ENCODE data around the gene TENM4. TPM values are rescaled to one million over a fixed set of nuclear protein-coding genes. Genes with fewer than 3 reads are reported as not detected.

The TENM4 gene
- total and polyA plus RNA-seq, 2 of the 8 experiments (the other 6 are each of a cell fraction or from before 2014, with no cell fraction given), result 3.5 to 7.2 TPM

DNA sequence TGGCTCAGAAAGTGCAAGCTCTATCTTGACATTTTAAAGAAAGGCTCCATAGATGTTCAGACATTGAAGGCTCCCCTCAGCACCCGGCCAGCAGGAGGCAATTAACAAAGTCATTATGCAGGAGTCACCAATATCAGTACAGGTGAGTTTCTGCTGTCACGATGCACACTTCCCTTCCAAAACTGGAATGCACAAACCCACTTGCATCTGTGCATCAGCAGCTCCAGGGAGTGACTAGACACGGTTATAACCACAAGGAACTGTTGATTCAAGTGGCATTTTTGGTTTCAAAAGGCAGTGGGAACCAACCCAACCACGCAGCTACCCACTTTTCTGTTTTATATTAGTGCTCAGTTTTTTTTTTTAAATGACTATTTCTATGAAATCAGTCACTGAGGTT lies 572.3 kb downstream of the TENM4 start:
- no peaks in the 10 kb centered on the region for H3K36me3 ChIP-seq (ENCODE audit: control insufficient read depth in 2 of 4, insufficient read depth in 4 of 4, low read length in 3 of 4)
- no peak overlapping the region for H3K23ac ChIP-seq (ENCODE audit: insufficient read length)
- no peak overlapping the region for H3K9ac ChIP-seq (replicated peaks in 1 of 4; ENCODE audit: extremely low read depth in 1 of 4, low read depth in 3 of 4, low read length in 3 of 4)
- no peak overlapping the region for H3K56ac ChIP-seq (replicated peaks; ENCODE audit: insufficient read length, low read depth, low read length)
- peak overlapping the region in 1 of 2 experiments; percentile 36; a peak in 2 of 4 replicates for H3K4me2 ChIP-seq (ENCODE audit: insufficient read depth in 1 of 2, low read depth in 2 of 2, low read length in 2 of 2)
- H3K4ac ChIP-seq (replicated peaks; ENCODE audit: insufficient read length, low read depth, low read length), result no peak overlapping the region
- no peaks in the 10 kb centered on the region for H3K23me2 ChIP-seq (ENCODE audit: low read depth, low read length)
- no peaks in the 10 kb centered on the region for H3K79me2 ChIP-seq (ENCODE audit: control insufficient read depth in 1 of 2, insufficient read depth in 2 of 2, low read length in 2 of 2)
- no peak overlapping the region for H4K5ac ChIP-seq (ENCODE audit: insufficient read length, low read depth, low read length)
- no peak overlapping the region for H2BK12ac ChIP-seq (ENCODE audit: low read depth, low read length)
- no peak overlapping the region for H2BK120ac ChIP-seq (replicated peaks; ENCODE audit: low read depth, low read length)
- H3K9me3 ChIP-seq (ENCODE audit: insufficient read depth in 2 of 2, low read depth in 1 of 2, low read length in 1 of 2), result no peaks in the 10 kb centered on the region
- 0 out of 2 replicates have a peak overlapping the region, but pooled peaks have one; percentile 17 for H2BK20ac ChIP-seq (ENCODE audit: low read length)
- peaks cover 0 to 25% (median 17%) of the 10 kb centered on the region in 4 experiments; a peak in 6 of 7 replicates for H3K4me1 ChIP-seq (replicated peaks in 1 of 4; ENCODE audit: control insufficient read depth in 3 of 4, insufficient read depth in 4 of 4, low read length in 3 of 4)
- POLR2A ChIA-PET (ENCODE audit: partially characterized antibody), result no interaction called here
- DNase-seq (ENCODE audit: low read depth in 1 of 2, low spot score in 2 of 2), result no peak
- H3K14ac ChIP-seq (ENCODE audit: insufficient read length), result no peak overlapping the region
- no peaks in the 10 kb centered on the region for H3K79me1 ChIP-seq (ENCODE audit: low read depth, low read length)
- no peaks in the 10 kb centered on the region for H3K27me3 ChIP-seq (replicated peaks in 1 of 4; ENCODE audit: control insufficient read depth in 3 of 4, extremely low read depth in 1 of 4, insufficient read depth in 3 of 4, low read length in 3 of 4)
- peak overlapping the region; percentile 86 for H4K91ac ChIP-seq (replicated peaks; ENCODE audit: insufficient read length, low read length)
- H2AFZ ChIP-seq (ENCODE audit: low read length), result no peak overlapping the region; the same call in 1 of the 2 replicates
- no peak overlapping the region for H3K18ac ChIP-seq (ENCODE audit: extremely low read depth, low read length)
- H4K8ac ChIP-seq (ENCODE audit: extremely low read depth, insufficient read depth, low read length), result no peak overlapping the region
- CTCF ChIA-PET (ENCODE audit: partially characterized antibody), result interaction anchor here (0.6 to 2.0 kb wide), 9 partner anchors 9 to 304 kb away, joined by 3 to 6 read pairs (median 4); no protein-coding TSS in a partner anchor
- H2BK5ac ChIP-seq (ENCODE audit: low read depth, low read length), result peak overlapping the region; percentile 13; the same call in 1 of the 2 replicates
- H2BK15ac ChIP-seq (ENCODE audit: low read length), result no peak overlapping the region
- FAIRE-seq, result no peak
- H4K20me1 ChIP-seq (replicated peaks in 1 of 2; ENCODE audit: control insufficient read depth in 1 of 2, insufficient read depth in 2 of 2, low read length in 2 of 2), result no peaks in the 10 kb centered on the region
- H3K27ac ChIP-seq (ENCODE audit: low read depth, low read length), result no peak overlapping the region
- no peak overlapping the region for H2AK5ac ChIP-seq (ENCODE audit: low read depth, low read length)
- 56% methylated on average over 4 of the region's 4 CpGs; no CpG with 5 or more reads in 1 of the 2 experiments for WGBS, 2 experiments (ENCODE audit: extremely low coverage in 1 of 2, insufficient coverage in 1 of 2, insufficient read length in 1 of 2, insufficient replicate concordance in 2 of 2, low coverage in 1 of 2, low lambda C conversion rate in 2 of 2, missing lambda C conversion rate in 1 of 2)
- H3K4me3 ChIP-seq (ENCODE audit: extremely low read depth in 1 of 4, insufficient read depth in 2 of 4, low read depth in 3 of 4, low read length in 4 of 4), result no peak overlapping the region
- TF ChIP-seq KDM1A (IDR thresholded peaks at IDR 0.05; ENCODE audit: borderline replicate concordance, low read length), result no peak
- no peak for TF ChIP-seq BCL11A (IDR thresholded peaks at IDR 0.05; ENCODE audit: low read depth in 2 of 2, low read length in 2 of 2)
- TF ChIP-seq EZH2 (IDR thresholded peaks at IDR 0.05; ENCODE audit: low read depth, low read length, severe bottlenecking), result no peak
- TF ChIP-seq TAF7 (optimal IDR thresholded peaks at IDR 0.05; ENCODE audit: borderline replicate concordance, low read depth, low read length), result no peak
- TF ChIP-seq TEAD4 (IDR thresholded peaks at IDR 0.05; ENCODE audit: low read depth, low read length), result no peak
- TF ChIP-seq, protein P1, sequence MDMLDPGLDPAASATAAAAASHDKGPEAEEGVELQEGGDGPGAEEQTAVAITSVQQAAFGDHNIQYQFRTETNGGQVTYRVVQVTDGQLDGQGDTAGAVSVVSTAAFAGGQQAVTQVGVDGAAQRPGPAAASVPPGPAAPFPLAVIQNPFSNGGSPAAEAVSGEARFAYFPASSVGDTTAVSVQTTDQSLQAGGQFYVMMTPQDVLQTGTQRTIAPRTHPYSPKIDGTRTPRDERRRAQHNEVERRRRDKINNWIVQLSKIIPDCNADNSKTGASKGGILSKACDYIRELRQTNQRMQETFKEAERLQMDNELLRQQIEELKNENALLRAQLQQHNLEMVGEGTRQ (IDR thresholded peaks at IDR 0.05; ENCODE audit: low read length), result no peak
- no peak for TF ChIP-seq HDAC6 (IDR thresholded peaks at IDR 0.05; ENCODE audit: low read depth, low read length)
- TF ChIP-seq HDAC2 (IDR thresholded peaks at IDR 0.05; ENCODE audit: borderline replicate concordance in 1 of 2, low read depth in 2 of 2, low read length in 2 of 2), result no peak
- no peak for TF ChIP-seq RBBP5 (IDR thresholded peaks at IDR 0.05; ENCODE audit: borderline replicate concordance, low read depth, low read length)
- TF ChIP-seq POU5F1 (IDR thresholded peaks at IDR 0.05; ENCODE audit: low read depth, low read length), result no peak
- no peak for TF ChIP-seq RFX5 (IDR thresholded peaks at IDR 0.05; ENCODE audit: borderline replicate concordance, low read depth, low read length)
- TF ChIP-seq EGR1 (IDR thresholded peaks at IDR 0.05; ENCODE audit: borderline replicate concordance, low read depth, low read length), result no peak
- no peak for TF ChIP-seq MAFK (IDR thresholded peaks at IDR 0.05; ENCODE audit: low read depth, low read length)
